Activated naive CD4-positive, alpha-beta T cell treated with anti-CD3 and anti-CD28 coated beads for 36 hours (primary cell): Measurements from ENCODE around the gene HFM1. TPM values are rescaled to one million over a fixed set of nuclear protein-coding genes. Genes with fewer than 3 reads are reported as not detected.
"Not testable (repeated sequence)": the region's sequence is repeated elsewhere in the genome, so short reads cannot be mapped to it uniquely, and the experiment has no call there.

Source experiments
- CTCF ChIA-PET: fragments of 350-600 bp; sonication (Branson Sonifier 250); formaldehyde crosslinking; loops from one replicate; lab custom pipeline; 2021; ENCODE audit warnings: antibody characterized with exemption; lab: Charles Lee
- DNase-seq: peaks from one replicate; pipeline ENCODE4 v3.0.0-alpha.2; 2020
- H3K27ac Mint-ChIP-seq: one replicate; pipeline ENCODE4 v1.8.0; 2021; ENCODE audit warnings: mild to moderate bottlenecking, mixed read lengths
- H3K27me3 Mint-ChIP-seq: one replicate; pipeline ENCODE4 v1.8.0; 2021; ENCODE audit warnings: low read depth, mixed read lengths
- H3K36me3 Mint-ChIP-seq: one replicate; pipeline ENCODE4 v1.8.0; 2021; ENCODE audit warnings: low read depth, mixed read lengths
- H3K4me1 Mint-ChIP-seq: one replicate; pipeline ENCODE4 v1.8.0; 2021; ENCODE audit warnings: low read depth, mixed read lengths
- H3K4me3 Mint-ChIP-seq: one replicate; pipeline ENCODE4 v1.8.0; 2021; ENCODE audit warnings: mild to moderate bottlenecking, moderate library complexity, mixed read lengths
- H3K9me3 Mint-ChIP-seq: one replicate; pipeline ENCODE4 v1.8.0; 2021; ENCODE audit warnings: mixed read lengths
- intact Hi-C: fragments of 100-400 bp; cut with micrococcal nuclease; formaldehyde crosslinking; loops from one replicate; pipeline ENCODE4 v1.15.1; 2023
- total RNA-seq, 2 experiments: library from RNA; stranded (reverse); gene quantifications; one replicate each; pipeline ENCODE4 v1.2.3, GENCODE V29; 2021

HFM1 gene, protein sequence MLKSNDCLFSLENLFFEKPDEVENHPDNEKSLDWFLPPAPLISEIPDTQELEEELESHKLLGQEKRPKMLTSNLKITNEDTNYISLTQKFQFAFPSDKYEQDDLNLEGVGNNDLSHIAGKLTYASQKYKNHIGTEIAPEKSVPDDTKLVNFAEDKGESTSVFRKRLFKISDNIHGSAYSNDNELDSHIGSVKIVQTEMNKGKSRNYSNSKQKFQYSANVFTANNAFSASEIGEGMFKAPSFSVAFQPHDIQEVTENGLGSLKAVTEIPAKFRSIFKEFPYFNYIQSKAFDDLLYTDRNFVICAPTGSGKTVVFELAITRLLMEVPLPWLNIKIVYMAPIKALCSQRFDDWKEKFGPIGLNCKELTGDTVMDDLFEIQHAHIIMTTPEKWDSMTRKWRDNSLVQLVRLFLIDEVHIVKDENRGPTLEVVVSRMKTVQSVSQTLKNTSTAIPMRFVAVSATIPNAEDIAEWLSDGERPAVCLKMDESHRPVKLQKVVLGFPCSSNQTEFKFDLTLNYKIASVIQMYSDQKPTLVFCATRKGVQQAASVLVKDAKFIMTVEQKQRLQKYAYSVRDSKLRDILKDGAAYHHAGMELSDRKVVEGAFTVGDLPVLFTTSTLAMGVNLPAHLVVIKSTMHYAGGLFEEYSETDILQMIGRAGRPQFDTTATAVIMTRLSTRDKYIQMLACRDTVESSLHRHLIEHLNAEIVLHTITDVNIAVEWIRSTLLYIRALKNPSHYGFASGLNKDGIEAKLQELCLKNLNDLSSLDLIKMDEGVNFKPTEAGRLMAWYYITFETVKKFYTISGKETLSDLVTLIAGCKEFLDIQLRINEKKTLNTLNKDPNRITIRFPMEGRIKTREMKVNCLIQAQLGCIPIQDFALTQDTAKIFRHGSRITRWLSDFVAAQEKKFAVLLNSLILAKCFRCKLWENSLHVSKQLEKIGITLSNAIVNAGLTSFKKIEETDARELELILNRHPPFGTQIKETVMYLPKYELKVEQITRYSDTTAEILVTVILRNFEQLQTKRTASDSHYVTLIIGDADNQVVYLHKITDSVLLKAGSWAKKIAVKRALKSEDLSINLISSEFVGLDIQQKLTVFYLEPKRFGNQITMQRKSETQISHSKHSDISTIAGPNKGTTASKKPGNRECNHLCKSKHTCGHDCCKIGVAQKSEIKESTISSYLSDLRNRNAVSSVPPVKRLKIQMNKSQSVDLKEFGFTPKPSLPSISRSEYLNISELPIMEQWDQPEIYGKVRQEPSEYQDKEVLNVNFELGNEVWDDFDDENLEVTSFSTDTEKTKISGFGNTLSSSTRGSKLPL (N-terminal part only)
- not detected for total RNA-seq

DNA sequence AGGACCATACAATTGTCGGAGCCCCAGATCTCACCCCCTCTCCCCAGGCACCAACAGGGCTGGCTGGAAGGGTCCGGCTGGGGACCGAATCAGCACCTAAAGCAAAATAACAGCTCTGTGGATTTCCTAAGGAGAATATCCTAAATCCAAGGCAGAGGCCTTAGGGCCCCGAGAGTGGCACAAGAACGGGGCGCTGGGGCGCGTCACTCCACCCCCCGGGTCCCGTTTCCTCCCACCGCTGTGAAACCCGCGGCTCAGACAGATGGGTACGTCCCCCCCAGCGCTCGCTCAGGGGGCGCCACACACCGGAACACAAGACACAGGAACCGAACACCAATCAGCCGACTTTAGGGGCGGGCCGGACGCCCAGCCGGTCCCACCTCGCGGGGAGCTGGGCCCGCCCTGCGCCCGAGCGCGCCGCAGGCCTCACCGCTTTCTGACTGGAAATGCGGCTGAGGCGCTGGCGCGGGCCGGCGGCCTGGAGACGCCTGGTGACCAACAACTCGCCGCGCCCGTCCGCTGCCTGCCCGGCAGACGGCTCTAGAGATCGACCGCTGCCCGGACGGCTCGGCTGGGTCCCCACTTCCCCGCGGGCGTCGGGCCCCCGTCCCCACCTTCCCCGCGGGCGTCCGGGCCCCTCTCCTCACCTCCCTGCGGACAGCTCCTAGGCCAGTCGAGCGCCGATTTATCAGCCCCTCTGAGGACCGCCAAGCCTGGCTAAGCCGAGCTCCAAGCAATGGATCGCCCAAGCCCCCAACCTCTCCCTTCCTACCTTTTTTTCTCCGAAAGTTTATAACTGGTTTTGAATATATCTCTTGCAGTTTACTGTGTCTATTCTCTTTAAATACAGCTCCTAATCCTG lies at the start of gene HFM1:
TSS of gene HFM1 (minus strand) at position 687 of the 862 bp plus-strand sequence. CDS start 3,755 bp downstream, outside the sequence.
- H3K27me3 Mint-ChIP-seq = peaks cover 42% of the 10 kb centered on the region
- DNase-seq = peak; percentile 63
- no peak within 1 kb of the TSS for H3K27ac Mint-ChIP-seq
- peak within 1 kb of the TSS; percentile 72 for H3K4me3 Mint-ChIP-seq
- no peaks in the 10 kb centered on the region for H3K9me3 Mint-ChIP-seq
- intact Hi-C loops = loop anchor here (5.0 to 10.0 kb wide), 3 partner anchors 100 to 682 kb away; partner anchors contain the start of genes CDC7 and ZNF644
- CTCF ChIA-PET = interaction anchor here (1.2 to 1.3 kb wide), 2 partner anchors 13 to 238 kb away, joined by 3 to 6 read pairs; no protein-coding TSS in a partner anchor
- H3K36me3 Mint-ChIP-seq = no peaks in the 10 kb centered on the region
- peaks cover 2% of the 10 kb centered on the region for H3K4me1 Mint-ChIP-seq

DNA sequence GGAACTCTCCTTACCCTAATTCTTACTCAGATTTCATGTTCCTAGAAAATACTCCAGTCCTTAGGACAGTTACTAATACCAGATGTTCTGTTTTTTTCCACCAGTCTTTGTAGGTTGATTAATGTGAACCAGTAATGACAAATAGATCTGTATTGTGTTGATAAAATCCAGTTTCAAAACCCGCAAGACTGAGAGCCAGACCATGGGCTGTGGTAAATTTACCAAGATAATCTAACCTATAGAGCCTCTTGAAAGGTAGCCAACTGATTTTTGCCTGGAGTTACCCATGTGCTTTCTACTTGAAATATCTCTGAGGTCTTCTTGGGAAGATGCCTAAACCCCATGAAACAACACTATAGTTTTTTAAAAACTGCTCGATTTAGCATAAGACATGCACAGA lies 49.5 kb upstream of the HFM1 start:
- intact Hi-C loops = no loop called here
- Mint-ChIP-seq H3K4me3 (no peak overlapping the region), H3K27me3 (peaks cover 3% of the 10 kb centered on the region), H3K36me3 (no peaks in the 10 kb centered on the region), H3K4me1 (no peaks in the 10 kb centered on the region), H3K9me3 (no peaks in the 10 kb centered on the region), H3K27ac (no peak overlapping the region)
- CTCF ChIA-PET = no interaction called here
- DNase-seq = no peak

DNA sequence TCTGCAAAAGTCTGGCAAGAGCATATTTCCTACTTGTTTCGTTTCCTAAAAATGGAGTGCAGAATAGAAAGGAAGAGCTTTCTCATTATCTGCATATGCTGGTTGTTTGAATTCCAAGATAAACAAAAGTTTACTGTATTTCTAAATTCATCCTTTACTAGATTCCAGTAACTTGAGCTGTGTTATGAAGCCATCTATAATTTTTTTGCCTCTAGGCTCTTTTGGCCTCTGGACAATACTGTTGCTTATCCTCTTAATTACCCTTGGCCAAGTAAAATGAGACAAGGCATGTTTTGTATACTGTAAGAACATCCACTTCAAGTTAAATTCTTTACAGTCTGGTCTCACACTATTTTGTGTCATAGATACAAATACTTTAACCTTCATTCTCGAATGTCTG lies 45.6 kb upstream of the HFM1 start:
- DNase-seq = no peak
- intact Hi-C loops = no loop called here
- no peaks in the 10 kb centered on the region for H3K4me1 Mint-ChIP-seq
- CTCF ChIA-PET = interaction anchor here (0.6 to 0.9 kb wide), 2 partner anchors 155 to 476 kb away, joined by 3 to 4 read pairs; no protein-coding TSS in a partner anchor
- no peak overlapping the region for H3K27ac Mint-ChIP-seq
- no peak overlapping the region for H3K4me3 Mint-ChIP-seq
- H3K27me3 Mint-ChIP-seq = peaks cover 3% of the 10 kb centered on the region
- H3K9me3 Mint-ChIP-seq = no peaks in the 10 kb centered on the region
- H3K36me3 Mint-ChIP-seq = no peaks in the 10 kb centered on the region

DNA sequence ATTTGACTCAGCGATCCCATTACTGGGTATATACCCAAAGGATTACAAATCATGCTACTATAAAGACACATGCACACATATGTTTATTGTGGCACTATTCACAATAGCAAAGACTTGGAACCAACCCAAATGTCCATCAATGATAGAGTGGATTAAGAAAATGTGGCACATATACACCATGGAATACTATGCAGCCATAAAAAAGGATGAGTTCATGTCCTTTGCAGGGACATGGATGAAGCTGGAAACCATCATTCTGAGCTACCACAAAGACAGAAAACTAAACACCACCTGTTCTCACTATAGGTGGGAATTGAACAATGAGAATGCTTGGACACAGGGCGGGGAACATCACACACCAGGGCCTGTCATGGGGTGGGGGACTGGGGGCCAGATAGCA lies 43.1 kb upstream of the HFM1 start:
- H3K4me3 Mint-ChIP-seq, H3K27me3 Mint-ChIP-seq, H3K4me1 Mint-ChIP-seq, H3K27ac Mint-ChIP-seq, H3K36me3 Mint-ChIP-seq, CTCF ChIA-PET, DNase-seq, intact Hi-C loops, H3K9me3 Mint-ChIP-seq: not testable (repeated sequence)

DNA sequence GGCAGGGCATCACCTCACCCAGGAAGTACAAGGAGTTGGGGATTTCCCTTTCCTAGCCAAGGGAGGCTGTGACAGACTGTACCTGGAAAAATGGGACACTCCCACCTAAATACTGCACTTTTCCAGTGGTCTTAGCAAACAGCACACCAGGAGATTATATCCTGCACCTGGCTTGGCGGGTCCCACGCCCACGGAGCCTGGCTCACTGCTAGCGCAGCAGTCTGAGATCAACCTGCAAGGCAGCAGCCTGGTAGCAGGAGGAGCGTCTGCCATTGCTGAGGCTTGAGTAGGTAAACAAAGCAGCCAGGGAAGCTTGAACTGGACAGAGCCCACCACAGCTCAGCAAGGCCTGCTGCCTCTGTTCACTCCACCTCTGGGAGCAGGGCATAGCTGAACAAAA lies 37.3 kb upstream of the HFM1 start:
- not testable (repeated sequence) for DNase-seq, H3K4me3 Mint-ChIP-seq, H3K36me3 Mint-ChIP-seq, H3K27ac Mint-ChIP-seq, H3K4me1 Mint-ChIP-seq
- CTCF ChIA-PET = interaction anchor here (1.2 kb wide), 1 partner anchor 58 kb away, joined by 3 read pairs; no protein-coding TSS in a partner anchor
- intact Hi-C loops = loop anchor here (2.0 kb wide), 1 partner anchor 485 kb away; no protein-coding TSS in a partner anchor
- Mint-ChIP-seq H3K27me3 (peaks cover 13% of the 10 kb centered on the region), H3K9me3 (peaks cover 12% of the 10 kb centered on the region)

DNA sequence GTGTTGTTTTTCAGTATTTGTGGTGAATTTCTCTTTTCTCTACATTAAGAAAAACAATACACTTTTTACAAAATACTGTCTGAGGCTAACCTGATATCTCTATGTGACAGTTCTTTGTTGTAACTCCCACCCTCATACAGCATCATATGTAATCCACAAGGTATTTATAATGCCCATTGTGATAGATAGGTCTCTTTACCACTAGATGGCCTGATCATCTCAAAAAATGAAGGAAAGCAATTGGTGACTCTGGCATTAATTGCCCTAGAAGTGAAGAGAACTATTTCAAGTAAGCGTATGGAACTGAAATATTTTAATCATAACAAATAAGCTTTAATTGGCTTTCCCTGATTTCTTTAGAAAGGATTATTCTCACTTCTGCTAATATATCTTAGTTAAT lies 36.2 kb upstream of the HFM1 start:
- CTCF ChIA-PET = interaction anchor here (0.7 to 1.3 kb wide), 5 partner anchors 71 to 487 kb away, joined by 3 to 5 read pairs (median 3); no protein-coding TSS in a partner anchor
- Mint-ChIP-seq H3K4me3 (no peak overlapping the region), H3K27ac (no peak overlapping the region), H3K4me1 (peaks cover 7% of the 10 kb centered on the region), H3K36me3 (no peaks in the 10 kb centered on the region), H3K9me3 (peaks cover 12% of the 10 kb centered on the region), H3K27me3 (peaks cover 16% of the 10 kb centered on the region)
- no peak for DNase-seq
- intact Hi-C loops = loop anchor here (2.0 kb wide), 1 partner anchor 486 kb away; no protein-coding TSS in a partner anchor

DNA sequence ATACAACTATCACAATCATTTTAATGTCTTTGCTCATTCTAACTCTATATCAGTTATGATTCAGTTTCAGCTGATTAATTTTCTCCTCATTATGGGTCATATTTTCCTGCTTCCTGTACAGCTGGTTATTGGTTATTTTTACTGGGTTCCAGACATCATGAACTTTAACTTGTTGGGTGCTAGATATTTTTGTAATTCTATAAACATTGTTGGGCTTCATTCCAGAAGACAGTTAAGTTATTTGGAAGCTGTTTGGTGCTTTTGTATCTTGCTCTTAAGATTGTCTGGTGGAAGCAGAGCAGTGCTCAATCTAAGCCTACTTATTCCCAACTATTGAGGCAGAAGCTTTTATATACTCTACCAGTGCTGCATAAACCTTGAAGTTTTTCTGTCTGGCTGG lies 34.4 kb upstream of the HFM1 start:
- peaks cover 13% of the 10 kb centered on the region for H3K27me3 Mint-ChIP-seq
- H3K4me3 Mint-ChIP-seq = no peak overlapping the region
- H3K4me1 Mint-ChIP-seq = peaks cover 7% of the 10 kb centered on the region
- intact Hi-C loops = no loop called here
- DNase-seq = no peak
- H3K27ac Mint-ChIP-seq = no peak overlapping the region
- peaks cover 12% of the 10 kb centered on the region for H3K9me3 Mint-ChIP-seq
- no peaks in the 10 kb centered on the region for H3K36me3 Mint-ChIP-seq
- CTCF ChIA-PET = interaction anchor here (0.9 kb wide), 1 partner anchor 156 kb away, joined by 4 read pairs; no protein-coding TSS in a partner anchor

DNA sequence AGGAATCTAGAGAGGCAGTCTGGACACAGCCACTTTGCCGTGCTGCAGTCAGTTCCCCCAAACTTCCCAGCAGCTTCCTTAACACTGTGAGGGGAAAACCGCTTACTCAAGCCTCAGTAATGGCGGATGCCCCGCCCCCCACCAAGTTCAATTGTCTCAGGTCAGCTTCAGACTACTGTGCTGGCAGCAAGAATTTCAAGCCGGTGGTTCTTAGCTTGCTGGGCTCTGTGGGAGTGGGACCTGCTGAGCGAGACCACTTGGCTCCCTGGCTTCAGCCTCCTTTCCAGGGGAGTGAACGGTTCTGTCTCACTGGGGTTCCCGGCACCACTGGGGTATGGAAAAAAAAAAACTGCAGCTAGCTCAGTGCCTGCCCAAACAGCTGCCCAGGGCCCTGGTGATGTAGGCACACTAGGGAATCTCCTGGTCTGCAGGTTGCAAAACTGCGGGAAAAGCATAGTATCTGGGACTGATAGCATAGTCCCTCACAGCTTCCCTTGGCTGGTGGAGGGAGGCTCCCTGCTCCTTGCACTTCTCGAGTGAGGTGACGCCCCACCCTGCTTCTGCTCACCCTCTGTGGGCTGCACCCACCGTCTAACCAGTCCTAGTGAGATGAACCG lies 23.7 kb upstream of the HFM1 start:
- no peak for DNase-seq
- H3K27ac Mint-ChIP-seq = no peak overlapping the region
- H3K4me1 Mint-ChIP-seq = no peaks in the 10 kb centered on the region
- H3K36me3 Mint-ChIP-seq = no peaks in the 10 kb centered on the region
- intact Hi-C loops = no loop called here
- CTCF ChIA-PET = interaction anchor here (0.6 kb wide), 1 partner anchor 101 kb away, joined by 3 read pairs; no protein-coding TSS in a partner anchor
- no peak overlapping the region for H3K4me3 Mint-ChIP-seq
- peaks cover 27% of the 10 kb centered on the region for H3K27me3 Mint-ChIP-seq
- no peaks in the 10 kb centered on the region for H3K9me3 Mint-ChIP-seq

DNA sequence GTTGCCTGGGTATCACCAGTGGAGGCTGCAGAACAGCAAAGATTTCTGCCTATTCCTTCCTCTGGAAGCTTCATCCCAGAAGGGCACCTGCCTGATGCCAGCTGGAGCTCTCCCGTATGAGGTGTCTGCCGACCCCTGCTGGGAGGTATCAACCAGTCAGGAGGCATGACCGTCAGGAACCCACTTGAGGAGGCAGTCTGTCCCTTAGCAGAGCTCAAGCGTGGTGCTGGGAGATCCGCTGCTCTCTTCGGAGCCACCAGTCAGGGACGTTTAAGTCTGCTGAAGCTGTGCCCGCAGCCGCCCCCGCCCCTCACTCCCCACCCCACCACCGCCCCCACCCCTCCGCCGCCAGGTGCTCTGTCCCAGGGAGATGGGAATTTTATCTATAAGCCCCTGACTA lies 23.1 kb upstream of the HFM1 start:
- Mint-ChIP-seq H3K4me1 (no peaks in the 10 kb centered on the region), H3K27me3 (peaks cover 31% of the 10 kb centered on the region), H3K27ac (no peak overlapping the region), H3K4me3 (no peak overlapping the region), H3K36me3 (no peaks in the 10 kb centered on the region), H3K9me3 (no peaks in the 10 kb centered on the region)
- CTCF ChIA-PET = interaction anchor here (0.6 kb wide), 1 partner anchor 101 kb away, joined by 3 read pairs; no protein-coding TSS in a partner anchor
- DNase-seq = no peak
- intact Hi-C loops = no loop called here

DNA sequence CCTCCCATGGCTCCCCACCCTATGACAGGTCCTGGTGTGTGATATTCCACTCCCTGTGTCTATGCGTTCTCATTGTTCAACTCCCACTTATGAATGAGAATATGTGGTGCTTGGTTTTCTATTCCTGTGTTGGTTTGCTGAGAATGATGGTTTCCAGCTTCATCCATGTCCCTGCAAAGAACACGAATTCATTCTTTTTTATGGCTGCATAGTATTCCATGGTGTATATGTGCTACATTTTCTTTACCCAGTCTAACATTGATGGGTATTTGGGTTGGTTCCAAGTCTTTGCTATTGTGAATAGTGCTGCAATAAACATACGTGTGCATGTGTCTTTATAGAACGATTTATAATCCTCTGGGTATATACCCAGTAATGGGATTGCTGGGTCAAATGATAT lies 17.9 kb upstream of the HFM1 start:
- intact Hi-C loops, H3K9me3 Mint-ChIP-seq, H3K4me3 Mint-ChIP-seq, H3K4me1 Mint-ChIP-seq, DNase-seq, H3K27ac Mint-ChIP-seq, CTCF ChIA-PET, H3K36me3 Mint-ChIP-seq: not testable (repeated sequence)
- H3K27me3 Mint-ChIP-seq = peaks cover 25% of the 10 kb centered on the region
